K562 (cell line): ENCODE results near the gene PKP1. TPM values are rescaled to one million over a fixed set of nuclear protein-coding genes. Genes with fewer than 3 reads are reported as not detected.

ENCODE experiments used
- ARNT ChIP-seq, 2 experiments: fragments of 450-650 bp; IDR thresholded peaks; 2 replicates each; pipeline ENCODE4 v1.6.1; 2016; ENCODE audit warnings: mild to moderate bottlenecking in 1 of 2
- CTCFL ChIP-seq: IDR thresholded peaks from 2 replicates; pipeline ENCODE4 v1.6.1; 2011; ENCODE audit warnings: borderline replicate concordance, low read depth, mild to moderate bottlenecking, moderate library complexity, low read length; ENCODE audit not compliant: insufficient read depth, poor library complexity, severe bottlenecking
- KAT8 ChIP-seq: fragments of 450-650 bp; IDR thresholded peaks from 2 replicates; pipeline ENCODE4 v1.6.1; 2016; ENCODE audit warnings: low read depth, mild to moderate bottlenecking
- MED1 ChIP-seq: sonication (generic); formaldehyde crosslinking; IDR thresholded peaks from 2 replicates; pipeline ENCODE4 v1.8.1; 2023; ENCODE audit warnings: missing genetic modification reagents, borderline replicate concordance
- PTBP1 ChIP-seq: fragments of 200-400 bp; formaldehyde crosslinking; IDR thresholded peaks from 2 replicates; pipeline ENCODE4 v1.6.1; 2017; ENCODE audit warnings: low read depth, low read length
- ZNF444 ChIP-seq: fragments of 250-450 bp; sonication (Bioruptor Pico); IDR thresholded peaks from 2 replicates; pipeline ENCODE4 v1.4.0; 2020; ENCODE audit warnings: mild to moderate bottlenecking, moderate library complexity
- ZNF507 ChIP-seq: conservative IDR thresholded peaks from 2 replicates; pipeline ENCODE4 v1.6.1; 2017; ENCODE audit warnings: missing genetic modification characterization, missing compliant biosample characterization
- ZNF589 ChIP-seq: fragments of 200-800 bp; sonication (Bioruptor generic); IDR thresholded peaks from 2 replicates; pipeline ENCODE4 v1.6.1; 2016; ENCODE audit warnings: low read depth, missing genetic modification characterization, missing compliant biosample characterization
- polyA plus RNA-seq, 8 experiments: library from polyadenylated mRNA; depleted of rRNA in 4 of 8; stranded (reverse) in 5 of 8; unstranded in 3 of 8; fragments of >200 nt; fragmentation: Nextera tagmentation in 2 of 8; fragmentation: Illumina TruSeq in 1 of 8; extraction: Ambion mirVana in 2 of 8; extraction: Trizol in 1 of 8; gene quantifications; 2 replicates each; pipeline versions ENCODE4 v1.2.1 to v1.2.3, GENCODE V29; 2011 to 2014; ENCODE audit warnings: inconsistent platforms in 1 of 8, missing spikeins in 1 of 8
- total RNA-seq, 7 experiments: library from RNA; depleted of rRNA in 6 of 7; stranded (reverse); fragments of >200 nt in 6 of 7; fragmentation: Illumina TruSeq in 2 of 7; extraction: Trizol in 2 of 7; gene quantifications; 2 replicates each; pipeline versions ENCODE4 v1.2.1 to v1.2.3, GENCODE V29; 2011 to 2021; ENCODE audit warnings: low replicate concordance in 1 of 7
- TF ChIP-seq, protein P1 (sequence below): fragments of 250-450 bp; sonication (Bioruptor Pico); IDR thresholded peaks from 2 replicates; pipeline ENCODE4 v1.4.0; 2020
- TF ChIP-seq, protein P2 (sequence below): sonication (generic); IDR thresholded peaks from 2 replicates; pipeline ENCODE4 v1.6.1; 2016

PKP1 gene
- total and polyA plus RNA-seq, 9 of the 15 experiments (the other 6 are each of a cell fraction or from before 2014, with no cell fraction given), result not detected

GRCh38 chr1:201298396-201299381, 15.4 kb downstream of the PKP1 start (continued):
- TF ChIP-seq ZNF589 (CRISPR knock-in tag), result peak; percentile 61; the same call in 1 of the 2 replicates
- TF ChIP-seq, protein P1, sequence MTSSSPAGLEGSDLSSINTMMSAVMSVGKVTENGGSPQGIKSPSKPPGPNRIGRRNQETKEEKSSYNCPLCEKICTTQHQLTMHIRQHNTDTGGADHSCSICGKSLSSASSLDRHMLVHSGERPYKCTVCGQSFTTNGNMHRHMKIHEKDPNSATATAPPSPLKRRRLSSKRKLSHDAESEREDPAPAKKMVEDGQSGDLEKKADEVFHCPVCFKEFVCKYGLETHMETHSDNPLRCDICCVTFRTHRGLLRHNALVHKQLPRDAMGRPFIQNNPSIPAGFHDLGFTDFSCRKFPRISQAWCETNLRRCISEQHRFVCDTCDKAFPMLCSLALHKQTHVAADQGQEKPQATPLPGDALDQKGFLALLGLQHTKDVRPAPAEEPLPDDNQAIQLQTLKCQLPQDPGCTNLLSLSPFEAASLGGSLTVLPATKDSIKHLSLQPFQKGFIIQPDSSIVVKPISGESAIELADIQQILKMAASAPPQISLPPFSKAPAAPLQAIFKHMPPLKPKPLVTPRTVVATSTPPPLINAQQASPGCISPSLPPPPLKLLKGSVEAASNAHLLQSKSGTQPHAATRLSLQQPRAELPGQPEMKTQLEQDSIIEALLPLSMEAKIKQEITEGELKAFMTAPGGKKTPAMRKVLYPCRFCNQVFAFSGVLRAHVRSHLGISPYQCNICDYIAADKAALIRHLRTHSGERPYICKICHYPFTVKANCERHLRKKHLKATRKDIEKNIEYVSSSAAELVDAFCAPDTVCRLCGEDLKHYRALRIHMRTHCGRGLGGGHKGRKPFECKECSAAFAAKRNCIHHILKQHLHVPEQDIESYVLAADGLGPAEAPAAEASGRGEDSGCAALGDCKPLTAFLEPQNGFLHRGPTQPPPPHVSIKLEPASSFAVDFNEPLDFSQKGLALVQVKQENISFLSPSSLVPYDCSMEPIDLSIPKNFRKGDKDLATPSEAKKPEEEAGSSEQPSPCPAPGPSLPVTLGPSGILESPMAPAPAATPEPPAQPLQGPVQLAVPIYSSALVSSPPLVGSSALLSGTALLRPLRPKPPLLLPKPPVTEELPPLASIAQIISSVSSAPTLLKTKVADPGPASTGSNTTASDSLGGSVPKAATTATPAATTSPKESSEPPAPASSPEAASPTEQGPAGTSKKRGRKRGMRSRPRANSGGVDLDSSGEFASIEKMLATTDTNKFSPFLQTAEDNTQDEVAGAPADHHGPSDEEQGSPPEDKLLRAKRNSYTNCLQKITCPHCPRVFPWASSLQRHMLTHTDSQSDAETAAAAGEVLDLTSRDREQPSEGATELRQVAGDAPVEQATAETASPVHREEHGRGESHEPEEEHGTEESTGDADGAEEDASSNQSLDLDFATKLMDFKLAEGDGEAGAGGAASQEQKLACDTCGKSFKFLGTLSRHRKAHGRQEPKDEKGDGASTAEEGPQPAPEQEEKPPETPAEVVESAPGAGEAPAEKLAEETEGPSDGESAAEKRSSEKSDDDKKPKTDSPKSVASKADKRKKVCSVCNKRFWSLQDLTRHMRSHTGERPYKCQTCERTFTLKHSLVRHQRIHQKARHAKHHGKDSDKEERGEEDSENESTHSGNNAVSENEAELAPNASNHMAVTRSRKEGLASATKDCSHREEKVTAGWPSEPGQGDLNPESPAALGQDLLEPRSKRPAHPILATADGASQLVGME (CRISPR knock-in tag), result peak; percentile 19; the same call in 1 of the 2 replicates
- no peak for TF ChIP-seq CTCFL
- TF ChIP-seq ZNF444, result no peak
- no peak for TF ChIP-seq PTBP1
- no peak for TF ChIP-seq MED1 (CRISPR knock-in tag)
- TF ChIP-seq, protein P2, sequence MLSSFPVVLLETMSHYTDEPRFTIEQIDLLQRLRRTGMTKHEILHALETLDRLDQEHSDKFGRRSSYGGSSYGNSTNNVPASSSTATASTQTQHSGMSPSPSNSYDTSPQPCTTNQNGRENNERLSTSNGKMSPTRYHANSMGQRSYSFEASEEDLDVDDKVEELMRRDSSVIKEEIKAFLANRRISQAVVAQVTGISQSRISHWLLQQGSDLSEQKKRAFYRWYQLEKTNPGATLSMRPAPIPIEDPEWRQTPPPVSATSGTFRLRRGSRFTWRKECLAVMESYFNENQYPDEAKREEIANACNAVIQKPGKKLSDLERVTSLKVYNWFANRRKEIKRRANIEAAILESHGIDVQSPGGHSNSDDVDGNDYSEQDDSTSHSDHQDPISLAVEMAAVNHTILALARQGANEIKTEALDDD, result peak; percentile 93
- no peak for TF ChIP-seq KAT8
- no peak for TF ChIP-seq ZNF507 (tag)
- no peak for TF ChIP-seq ARNT (IDR thresholded peaks at IDR 0.05)
